Ecto neural progenitor cell (in vitro differentiated cells): ENCODE measurements around the gene C3orf52.
"Not testable (repeated sequence)": the region's sequence is repeated elsewhere in the genome, so short reads cannot be mapped to it uniquely, and the experiment has no call there.

Experiments used
- DNase-seq: peaks from one replicate; pipeline ENCODE4 v3.0.0-alpha.2; 2018; ENCODE audit warnings: low spot score

The C3orf52 gene, protein sequence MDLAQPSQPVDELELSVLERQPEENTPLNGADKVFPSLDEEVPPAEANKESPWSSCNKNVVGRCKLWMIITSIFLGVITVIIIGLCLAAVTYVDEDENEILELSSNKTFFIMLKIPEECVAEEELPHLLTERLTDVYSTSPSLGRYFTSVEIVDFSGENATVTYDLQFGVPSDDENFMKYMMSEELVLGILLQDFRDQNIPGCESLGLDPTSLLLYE

DNA sequence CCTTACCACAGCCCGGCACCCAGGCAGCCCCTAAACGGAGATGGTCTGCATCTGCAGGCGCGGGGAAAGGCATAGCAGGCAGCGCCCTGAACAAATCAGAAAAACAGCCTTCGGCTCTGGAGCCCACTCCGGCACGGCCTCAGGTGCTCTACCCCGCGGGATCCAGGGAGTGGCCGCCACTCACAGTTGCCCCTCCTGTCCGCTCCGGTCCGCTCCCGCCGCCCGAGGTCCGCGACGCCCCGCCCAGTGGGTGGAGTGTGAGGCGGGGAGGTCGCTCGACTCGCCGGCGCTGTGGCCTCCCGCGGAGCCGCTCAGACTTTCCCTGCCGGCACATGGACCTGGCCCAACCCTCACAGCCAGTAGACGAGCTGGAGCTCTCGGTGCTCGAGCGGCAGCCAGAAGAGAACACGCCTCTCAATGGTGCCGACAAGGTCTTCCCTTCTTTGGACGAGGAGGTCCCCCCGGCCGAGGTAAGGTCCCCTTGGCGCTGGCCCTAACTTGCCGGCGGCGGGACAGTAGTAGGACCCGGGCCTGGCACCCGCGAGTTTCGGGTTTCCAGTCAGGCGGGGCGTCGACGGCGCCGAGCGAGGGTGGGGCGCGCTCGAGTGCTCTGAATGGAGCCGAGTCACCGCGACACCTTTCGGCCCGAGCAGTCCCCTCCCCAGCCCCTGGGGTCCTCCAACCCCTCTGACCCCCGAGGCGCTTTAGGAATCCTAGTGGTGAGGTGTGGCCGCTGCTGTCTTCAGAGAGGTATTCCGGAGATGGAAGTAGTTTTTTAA is at the start of gene C3orf52:
Gene C3orf52, plus strand, starts transcription at position 314 of the 779 bp plus-strand sequence. Its CDS starts 19 bp downstream, at position 333.
- DNase-seq, result peak; percentile 90

DNA sequence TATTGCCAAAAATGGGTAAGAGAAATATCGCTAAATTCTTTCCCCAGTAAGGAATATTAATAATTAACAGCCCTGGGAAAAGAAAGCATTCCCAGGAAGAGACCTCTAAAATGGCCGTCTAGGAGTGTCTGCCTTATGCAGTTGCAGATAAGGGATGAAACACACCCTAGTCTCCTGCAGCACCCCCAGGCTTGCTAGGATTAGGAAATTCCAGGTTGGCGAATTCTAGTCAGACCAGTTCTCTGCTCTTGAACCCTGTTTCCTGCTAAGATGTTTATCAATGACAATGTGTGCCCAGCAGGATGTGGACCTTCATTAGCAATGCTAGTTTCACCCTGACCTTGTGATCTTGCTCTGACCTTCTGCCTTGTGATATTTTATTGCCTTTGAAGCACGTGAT is 49.0 kb upstream of the C3orf52 start:
- DNase-seq, result not testable (repeated sequence)

DNA sequence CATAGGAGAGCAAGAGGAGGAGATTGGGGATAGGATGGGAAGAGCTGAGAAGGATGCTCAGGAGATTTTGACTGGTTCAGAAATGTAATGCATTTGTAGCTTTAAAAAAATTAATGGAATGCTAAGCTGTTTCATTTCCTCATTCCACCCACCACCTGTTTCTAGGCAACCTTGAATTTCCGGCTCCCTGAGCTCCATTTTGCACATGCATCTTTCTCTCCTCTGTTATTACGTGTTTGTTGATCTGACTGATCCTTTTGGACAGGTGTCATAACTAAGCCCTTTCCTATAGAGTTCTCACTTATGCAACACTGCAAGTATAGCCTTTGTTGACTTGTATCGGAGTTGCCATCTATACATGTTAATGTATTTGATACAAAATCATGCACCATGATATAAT is 47.3 kb upstream of the C3orf52 start:
- DNase-seq, result no peak

DNA sequence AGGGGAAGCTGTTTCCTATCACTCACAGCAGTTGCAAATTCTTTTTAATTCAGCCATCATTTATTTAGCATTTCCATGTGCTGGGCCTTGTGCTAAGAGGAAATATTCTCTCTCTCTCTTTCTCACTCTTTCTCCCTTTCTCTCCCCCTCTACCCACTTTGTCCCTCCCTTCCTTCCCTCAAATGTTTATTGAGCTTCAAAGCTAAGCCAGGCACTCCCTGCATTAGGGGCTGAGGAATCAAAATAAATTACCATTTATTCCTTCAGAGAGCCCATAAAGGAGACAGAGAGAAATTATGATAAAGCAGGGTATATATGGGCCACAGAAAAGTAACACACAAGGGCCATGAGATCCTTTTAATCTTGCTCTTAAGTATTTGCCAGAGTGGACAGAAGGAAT is 44.9 kb upstream of the C3orf52 start:
- no peak for DNase-seq

DNA sequence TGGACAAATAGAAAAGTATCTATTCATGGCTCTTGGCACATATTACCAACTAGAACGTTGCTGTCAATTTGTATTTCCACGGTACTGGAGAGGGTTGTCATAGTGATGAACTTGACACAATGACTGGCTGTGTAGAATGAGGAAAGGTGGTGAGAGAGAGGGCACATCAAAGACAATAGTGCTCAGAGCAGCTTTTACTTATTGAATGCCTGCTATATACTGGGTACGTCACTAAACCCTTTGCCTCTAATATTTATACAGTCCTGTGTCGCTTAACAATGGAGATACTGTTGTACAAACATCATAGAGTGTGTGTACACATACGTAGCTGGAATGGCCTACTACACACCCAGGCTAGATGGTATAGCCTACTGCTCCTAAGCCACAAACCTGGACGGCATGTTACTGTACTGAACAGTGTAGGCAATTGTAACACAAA is 43.3 kb upstream of the C3orf52 start:
- no peak for DNase-seq

DNA sequence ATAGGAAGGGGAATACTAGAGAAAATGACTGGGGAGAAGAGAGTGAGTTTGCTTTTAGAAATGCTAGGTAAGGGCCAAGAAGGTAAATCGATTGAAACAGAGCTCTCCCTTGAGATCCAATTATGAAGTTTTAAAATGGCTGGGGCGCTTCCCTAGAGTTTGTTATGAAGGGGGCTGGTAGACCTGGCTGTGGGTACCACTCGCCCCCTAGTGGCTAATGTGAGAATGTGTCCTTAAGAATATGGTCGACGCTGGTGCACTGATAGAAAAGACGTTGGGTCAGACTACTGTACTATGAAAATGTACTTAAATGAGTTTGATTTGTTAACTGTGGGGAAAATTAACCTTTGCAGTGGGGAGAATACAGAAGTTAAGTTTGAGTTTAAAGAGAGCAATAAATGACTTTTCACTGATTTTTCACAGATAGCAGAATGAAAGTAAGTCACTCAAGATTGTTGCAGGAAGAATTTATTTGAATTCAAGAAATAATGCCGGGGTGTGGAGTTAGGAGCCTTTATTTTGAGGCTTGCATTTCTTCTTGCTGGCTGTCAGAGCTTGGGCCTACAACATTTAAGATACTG is 42.5 kb upstream of the C3orf52 start:
- peak; percentile 57 for DNase-seq

DNA sequence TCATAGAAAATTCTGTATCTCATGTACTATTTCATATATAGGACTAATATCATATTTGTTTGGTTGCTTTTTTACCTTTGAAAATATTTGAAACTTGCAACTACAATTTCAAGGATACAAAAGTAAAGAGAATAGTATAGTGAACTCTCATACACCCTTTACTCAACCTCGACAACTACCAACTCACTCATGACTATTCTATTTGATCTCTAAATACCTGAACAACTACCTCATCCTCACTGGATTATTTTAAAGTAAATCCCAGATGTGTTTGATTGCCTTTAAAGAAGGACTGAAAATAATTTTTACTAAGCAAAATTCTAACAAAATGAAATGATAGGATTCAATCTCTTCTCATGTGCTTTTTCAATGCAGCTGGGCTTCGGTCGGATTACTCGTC is 39.6 kb upstream of the C3orf52 start:
- no peak for DNase-seq

DNA sequence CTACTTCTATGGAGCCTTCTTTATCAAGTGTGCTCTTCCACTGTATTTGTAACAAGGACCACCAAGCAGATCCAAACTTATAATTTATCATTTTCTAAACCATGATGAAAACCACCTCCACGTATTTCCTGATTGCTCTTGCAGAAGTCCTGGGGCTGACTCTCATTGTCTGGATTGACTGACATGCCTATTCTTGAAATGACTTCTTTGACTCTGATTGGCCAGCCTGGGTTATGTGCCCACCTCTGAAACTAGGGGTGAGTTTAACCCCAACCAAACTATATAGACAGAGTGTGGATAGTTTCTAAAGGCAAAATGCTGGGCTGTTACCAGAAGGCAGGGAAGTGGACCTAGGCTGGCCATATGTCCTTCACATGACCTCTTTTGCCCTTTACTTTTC is 38.9 kb upstream of the C3orf52 start:
- no peak for DNase-seq

DNA sequence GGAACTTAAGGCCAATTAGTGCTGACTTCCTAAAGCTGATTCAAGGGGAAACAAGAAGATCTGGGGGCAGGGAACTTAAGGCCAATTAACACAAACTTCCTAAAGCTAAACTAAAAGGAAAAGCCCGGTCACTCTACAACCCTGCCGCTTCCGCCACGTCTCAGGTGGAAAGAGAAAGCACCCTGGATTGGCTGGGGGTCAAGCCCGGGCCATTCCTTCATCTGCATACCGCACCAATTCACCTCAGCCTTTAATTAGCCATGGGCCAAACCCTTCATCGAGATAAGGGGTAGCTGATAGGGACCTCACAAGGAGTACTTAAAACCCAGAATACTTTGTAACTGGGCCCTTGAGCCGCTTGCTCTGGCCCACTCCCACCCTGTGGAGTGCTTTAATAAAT is 37.3 kb upstream of the C3orf52 start:
- DNase-seq, result no peak

DNA sequence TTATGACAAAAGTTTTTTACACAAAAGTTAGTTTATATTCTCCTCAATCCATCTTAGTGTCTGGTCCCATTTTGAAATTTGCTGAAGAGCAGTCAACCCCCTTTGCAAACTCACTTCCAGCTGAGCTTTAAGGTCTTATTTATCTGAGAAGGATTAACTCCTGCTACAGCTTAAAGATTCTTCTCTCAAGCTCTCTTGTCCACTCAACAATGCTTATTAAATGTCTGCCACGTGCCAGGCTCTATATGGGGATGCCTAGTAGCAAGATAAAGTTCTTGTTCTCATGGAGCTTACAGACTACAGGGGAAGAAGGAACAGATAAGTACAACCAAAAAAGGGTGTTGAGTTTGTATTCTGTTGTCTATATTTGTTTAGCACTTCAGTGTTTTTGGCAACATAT is 33.0 kb upstream of the C3orf52 start:
- DNase-seq, result no peak

DNA sequence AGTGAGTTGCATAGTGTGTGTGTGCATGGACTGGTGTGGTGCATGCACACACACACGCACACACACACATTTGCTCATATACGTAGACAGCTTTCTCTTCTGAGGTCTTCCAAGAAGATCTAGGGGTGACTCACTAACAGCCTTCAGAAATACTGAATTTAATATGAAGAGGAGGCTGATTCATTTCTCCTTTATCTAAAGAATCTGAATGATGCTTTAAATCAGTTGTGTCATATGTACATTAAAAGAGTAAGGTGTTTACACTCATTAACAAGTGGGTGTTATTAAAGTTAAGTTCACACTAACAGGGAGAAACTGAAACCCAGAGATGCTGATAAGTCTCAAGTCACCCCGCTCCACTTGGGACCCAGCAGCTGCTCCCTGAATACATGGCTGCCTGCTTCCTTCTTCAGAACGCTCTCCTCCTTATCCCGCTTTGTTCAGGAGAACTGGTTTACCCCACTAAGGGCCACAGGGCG is 29.7 kb upstream of the C3orf52 start:
- DNase-seq, result no peak

DNA sequence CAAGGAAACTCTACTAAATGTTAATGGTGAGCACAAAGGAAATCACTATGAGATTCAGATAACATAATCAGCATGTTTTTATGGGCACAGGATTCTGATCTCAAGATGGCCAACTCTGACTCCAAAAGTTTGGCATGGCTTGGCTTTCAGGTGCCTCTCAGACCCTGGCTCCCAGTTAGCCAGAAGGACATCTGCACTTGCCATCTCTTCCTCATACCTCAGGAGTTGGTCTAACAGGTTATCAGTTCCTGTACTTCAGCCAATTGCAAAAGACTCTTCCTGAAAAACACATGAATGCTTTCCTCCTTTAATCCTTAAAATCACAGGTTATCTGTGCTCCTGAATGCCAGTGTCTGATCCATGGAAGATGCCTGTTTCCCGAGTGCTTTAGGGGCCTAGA is 26.7 kb upstream of the C3orf52 start:
- no peak for DNase-seq

DNA sequence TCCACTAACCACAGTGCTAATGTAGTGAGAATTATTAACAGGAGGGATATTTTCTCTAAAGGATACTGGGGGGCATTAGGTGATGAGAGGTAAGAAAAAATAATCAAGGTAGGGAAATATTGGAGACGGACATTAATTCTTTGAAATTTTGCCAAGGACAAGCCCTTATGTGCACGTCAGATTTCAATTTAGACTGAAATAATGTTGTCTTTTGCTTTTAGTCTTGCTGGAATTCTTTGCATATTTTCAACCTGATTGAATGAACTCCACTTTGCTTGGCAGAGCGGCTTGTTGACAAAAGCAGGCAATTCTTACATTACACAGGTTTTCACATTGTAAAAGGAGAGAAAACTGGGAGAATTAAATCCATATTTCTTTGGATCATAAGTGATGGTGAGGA is 25.0 kb upstream of the C3orf52 start:
- DNase-seq, result no peak

DNA sequence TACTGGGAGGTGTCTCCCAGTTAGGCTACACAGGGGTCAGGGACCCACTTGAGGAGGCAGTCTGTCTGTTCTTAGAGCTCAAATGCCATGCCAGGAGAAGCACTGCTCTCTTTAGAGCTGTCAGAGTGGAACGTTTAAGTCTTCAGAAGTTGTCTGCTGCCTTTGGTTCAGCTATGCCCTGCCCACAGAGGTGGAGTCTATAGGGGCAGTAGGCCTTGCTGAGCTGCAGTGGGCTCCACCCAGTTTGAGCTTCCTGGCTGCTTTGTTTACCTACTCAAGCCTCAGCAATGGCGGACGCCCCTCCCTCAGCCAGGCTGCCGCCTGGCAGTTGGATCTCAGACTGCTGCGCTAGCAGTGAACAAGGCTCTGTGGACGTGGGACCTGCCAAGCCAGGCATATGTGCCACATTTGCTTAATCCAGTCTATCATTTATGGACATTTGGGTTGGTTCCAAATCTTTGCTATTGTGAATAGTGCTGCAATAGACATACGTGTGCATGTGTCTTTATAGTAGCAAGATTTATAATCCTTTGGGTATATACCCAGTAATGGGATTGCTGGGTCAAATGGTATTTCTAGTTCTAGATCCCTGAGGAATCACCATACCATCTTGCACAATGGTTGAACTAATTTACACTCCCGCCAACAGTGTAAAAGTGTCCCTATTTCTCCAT is 13.7 kb upstream of the C3orf52 start:
- DNase-seq, result not testable (repeated sequence)

DNA sequence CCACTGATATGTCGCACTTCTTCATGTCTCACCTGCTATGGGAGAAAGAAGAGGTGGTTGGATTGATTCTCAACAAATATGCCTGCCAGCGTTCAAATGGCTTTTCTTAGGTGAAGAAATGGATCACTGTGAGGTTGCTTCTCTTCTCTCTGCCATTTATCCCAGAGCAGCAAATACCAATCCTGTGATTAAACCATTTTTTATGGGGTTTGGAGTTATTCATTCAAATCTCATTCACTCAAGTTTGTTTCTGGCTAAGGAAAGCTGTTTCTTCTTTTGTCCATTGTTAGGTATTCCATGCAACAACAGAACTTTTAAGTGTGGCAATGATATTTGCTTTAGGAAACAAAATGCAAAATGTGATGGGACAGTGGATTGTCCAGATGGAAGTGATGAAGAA is 12.2 kb upstream of the C3orf52 start:
- DNase-seq, result no peak

DNA sequence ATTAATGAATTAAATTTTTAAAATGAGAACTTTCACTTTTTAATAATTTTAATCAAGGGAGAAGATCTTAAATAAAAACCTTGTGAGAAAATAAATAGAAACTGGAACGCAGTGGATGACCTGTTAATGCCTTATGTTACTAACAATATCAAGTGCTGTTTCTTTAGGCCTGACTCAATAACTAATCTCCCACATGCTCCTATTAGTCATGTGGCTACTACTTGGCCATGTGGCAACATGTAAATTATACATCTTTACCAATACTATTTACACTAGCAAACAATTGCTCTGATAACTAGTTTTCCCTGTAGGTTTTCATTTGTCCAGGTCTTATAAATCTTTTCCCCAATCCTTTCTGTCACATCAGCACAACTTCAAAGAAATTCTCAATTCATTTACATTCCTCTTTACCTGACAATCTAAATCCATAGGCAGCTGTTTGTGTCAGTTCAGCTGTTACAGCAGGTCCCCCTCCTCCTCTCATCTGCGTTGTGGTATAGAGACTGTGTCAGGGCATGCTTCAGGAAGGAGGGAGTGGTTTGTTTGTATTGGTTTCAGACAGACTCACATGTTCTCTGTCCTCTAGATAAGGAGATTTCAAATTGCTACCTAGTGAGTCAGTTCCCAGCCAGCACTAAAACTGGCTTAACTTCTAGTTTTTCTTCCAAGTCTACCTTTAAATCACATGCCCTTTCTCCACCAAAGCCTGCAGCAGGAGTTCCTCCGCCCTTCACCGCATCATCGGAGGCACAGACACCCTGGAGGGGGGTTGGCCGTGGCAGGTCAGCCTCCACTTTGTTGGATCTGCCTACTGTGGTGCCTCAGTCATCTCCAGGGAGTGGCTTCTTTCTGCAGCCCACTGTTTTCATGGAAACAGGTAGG is 11.3 kb upstream of the C3orf52 start:
- no peak for DNase-seq

DNA sequence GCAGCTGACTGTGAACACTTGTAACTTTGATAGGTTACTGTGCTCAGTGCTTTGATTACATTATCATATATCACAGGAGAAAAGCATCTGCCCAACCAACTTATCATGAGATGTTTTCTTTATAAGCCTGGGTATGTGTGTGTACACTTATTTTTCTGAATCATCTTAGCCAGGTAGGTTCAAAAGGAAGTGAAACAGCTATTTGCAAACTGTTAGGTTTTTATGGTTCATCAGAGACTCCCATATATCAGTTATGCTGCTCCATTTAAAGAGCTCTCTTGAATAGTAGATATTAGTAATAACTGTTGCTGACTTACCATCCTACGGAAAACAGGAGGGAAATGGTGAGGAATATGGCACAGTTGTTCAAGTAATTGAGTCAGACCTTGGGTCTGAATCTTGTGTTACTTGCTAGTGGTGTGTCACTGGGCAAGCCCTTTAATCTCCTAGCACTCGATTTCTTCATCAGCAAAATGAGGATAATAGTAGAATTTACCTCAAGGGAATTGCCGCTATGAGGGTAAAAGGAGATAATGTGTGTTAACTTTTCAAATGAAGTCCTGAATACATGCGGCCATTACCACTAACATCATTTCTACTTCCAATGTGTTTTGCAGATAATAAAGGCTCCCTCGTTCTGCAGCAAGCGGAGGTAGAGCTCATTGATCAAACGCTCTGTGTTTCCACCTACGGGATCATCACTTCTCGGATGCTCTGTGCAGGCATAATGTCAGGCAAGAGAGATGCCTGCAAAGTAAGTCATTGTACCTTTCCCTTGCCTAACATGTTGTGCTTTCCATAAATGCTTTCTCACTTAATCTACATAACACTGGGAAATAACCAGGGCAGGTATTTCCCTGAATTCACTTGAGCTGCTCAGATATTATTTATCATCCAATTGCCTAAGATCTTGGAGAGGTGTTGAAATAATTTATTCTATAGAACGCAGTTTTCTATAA is 7.8 kb upstream of the C3orf52 start:
- DNase-seq, result no peak

DNA sequence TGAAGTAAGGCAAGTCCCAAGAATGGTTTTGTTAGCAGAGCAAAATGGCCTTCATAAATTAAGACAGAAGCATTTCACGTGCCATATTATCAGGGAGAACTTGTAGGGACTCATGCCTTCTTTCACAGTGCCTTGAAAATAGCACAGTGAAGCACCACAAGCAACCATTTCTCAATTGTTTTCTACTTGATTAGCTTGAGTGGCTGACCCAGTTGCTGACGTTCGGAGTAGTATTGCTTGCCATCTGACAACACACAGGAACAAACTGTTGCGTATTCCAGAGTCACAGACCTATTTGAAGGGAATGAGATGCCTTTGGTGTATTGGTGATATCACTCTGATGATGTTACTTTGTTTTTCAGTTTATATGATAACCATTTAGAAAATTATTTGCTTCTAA is 3.0 kb upstream of the C3orf52 start:
- no peak for DNase-seq

DNA sequence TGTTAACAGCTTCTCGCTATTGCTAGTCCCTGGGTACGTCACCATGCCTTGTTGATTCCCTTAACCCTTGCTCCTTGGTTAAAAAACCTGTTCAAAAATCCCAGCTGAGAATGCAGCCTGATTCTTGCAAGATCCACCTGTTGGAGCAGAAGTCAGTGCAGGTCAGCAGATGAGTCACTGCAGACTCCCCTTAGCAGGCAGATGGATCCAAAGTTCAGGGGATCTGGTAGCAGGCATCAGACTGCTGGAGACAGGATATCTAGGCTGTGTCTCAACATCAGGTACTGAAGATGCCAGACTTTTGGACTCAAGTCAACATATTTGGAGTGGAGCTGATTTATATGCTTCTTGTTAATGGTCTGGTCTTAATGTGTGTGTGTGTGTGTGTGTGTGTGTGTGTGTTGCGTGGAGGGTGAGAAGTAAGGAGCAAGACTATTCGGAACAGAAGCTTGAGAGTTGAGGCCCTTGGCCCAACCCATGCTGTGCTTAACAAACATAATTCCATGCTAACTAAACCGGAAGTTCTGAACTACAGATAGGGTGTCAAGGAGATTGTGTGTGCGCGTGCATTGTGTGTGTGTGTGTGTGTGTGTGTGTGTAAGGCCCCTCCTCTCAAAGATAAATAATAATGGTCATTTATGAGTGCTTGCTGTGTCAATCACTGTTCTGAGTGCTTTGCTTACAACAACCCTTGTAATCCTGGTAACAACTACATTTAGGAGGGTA is 1.0 kb upstream of the C3orf52 start:
- no peak for DNase-seq

DNA sequence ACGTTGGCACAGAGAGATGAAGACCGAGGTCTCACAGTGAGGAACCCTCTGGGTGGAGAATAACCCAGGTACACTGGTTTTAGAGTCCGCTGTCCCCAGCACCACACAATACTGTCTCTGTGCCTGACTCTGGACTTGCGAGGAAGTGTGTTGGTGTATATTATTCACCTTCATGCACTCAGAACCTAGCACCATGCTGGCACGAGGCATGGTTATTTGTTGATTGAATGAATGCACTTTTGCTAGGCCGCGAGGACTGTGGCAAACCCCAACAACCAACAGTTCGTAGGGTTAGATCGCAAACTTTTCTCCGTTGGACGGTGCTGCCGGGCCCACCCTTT is 484 bp upstream of the C3orf52 start:
- no peak for DNase-seq
